Subcutaneous adipose tissue (tissue), 1 donor: Measurements from ENCODE around the gene SORL1-AS1.

ENCODE experiments used
- TF ChIP-seq, protein P1 (sequence below): fragments of 450-650 bp; IDR thresholded peaks from one replicate; pipeline ENCODE4 v1.5.1; 2016; ENCODE audit warnings: low read depth, mild to moderate bottlenecking, control low read depth, antibody characterized with exemption, moderate library complexity

The SORL1-AS1 gene

GRCh38 chr11:121439759-121440158 is 13.0 kb downstream of the SORL1-AS1 start:
- TF ChIP-seq, protein P1, sequence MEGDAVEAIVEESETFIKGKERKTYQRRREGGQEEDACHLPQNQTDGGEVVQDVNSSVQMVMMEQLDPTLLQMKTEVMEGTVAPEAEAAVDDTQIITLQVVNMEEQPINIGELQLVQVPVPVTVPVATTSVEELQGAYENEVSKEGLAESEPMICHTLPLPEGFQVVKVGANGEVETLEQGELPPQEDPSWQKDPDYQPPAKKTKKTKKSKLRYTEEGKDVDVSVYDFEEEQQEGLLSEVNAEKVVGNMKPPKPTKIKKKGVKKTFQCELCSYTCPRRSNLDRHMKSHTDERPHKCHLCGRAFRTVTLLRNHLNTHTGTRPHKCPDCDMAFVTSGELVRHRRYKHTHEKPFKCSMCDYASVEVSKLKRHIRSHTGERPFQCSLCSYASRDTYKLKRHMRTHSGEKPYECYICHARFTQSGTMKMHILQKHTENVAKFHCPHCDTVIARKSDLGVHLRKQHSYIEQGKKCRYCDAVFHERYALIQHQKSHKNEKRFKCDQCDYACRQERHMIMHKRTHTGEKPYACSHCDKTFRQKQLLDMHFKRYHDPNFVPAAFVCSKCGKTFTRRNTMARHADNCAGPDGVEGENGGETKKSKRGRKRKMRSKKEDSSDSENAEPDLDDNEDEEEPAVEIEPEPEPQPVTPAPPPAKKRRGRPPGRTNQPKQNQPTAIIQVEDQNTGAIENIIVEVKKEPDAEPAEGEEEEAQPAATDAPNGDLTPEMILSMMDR = no peak

- TF ChIP-seq, protein P1 = no peak
Observed at GRCh38 chr11:121439337-121439736, 13.4 kb downstream of the SORL1-AS1 start.

- TF ChIP-seq, protein P1 = no peak
Observed at GRCh38 chr11:121437686-121438078, 15.1 kb downstream of the SORL1-AS1 start.

DNA sequence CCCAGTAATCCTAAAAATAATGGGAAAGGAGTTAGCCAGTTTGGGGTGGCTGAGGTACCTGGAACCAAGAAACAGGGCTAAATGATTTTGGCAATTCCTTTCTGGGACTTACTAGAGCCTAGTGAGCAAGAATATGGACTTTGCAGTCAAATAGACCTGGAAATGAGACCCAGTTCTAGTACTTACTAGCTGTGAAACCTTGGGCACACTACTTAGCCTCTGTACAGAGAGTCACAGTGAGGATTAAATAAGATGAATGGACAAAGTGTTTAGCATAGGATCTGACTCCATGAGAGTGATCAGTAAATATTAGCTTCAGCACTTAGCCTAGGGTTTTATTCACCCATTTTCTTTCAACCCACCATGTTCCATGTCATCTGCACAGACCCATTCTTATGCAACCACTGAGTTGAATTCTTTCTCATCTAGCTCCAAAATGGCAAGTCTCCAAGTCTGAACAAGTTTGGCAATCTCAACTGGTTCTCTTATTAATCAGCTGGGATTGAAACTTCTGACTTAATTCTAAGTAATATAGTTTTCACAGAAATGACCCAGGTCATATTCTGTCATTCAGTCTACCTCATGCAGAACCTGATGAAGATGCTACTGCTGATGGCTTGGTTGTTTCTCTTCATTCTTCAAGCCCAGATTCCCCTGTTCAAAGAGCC is 15.6 kb downstream of the SORL1-AS1 start:
- TF ChIP-seq, protein P1 = no peak

DNA sequence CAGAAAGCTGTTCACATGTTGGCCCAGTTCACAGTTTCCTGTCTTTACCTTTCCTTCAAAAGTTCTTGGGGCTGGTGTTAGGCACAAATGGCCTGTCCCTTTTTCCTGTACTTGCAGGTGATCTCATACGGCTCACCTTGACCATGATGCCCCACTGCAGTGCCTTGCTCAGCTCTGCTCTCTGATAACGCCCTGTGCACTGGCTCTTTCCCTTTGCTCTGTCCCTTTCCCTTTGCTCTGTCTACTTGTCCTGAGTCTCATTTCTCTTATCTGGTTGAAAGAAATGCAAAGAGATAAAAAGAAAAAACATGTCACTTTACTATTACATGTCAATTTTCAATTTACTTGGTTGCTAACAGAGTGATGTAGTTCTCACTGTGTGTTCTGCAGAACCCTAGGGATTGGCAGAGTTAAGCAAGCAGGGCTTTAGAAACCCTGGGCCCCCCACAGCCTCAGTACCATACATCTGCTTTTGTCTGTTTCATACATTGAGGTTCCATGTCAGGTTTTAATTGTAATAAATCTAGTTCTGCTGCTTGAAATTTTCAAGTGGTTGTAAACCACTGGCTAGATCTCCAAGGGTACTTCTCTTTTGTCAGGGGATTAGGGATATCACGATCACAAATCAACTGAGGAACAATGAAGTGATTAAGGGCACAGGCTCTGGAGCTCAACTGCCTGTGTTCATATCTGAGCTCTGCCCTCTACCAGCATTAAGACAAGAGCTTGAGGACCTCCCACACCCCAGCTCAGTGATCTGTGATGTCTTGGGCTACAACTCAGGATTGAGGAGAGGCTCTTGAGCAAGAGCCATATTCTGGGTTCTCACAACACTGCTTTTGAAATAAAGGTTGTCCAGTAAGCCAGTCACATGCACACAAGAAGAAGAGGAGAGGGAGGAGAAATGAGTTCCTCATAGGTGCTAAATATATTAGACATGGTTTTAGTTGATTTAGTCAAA is 16.9 kb downstream of the SORL1-AS1 start:
- TF ChIP-seq, protein P1 = no peak

DNA sequence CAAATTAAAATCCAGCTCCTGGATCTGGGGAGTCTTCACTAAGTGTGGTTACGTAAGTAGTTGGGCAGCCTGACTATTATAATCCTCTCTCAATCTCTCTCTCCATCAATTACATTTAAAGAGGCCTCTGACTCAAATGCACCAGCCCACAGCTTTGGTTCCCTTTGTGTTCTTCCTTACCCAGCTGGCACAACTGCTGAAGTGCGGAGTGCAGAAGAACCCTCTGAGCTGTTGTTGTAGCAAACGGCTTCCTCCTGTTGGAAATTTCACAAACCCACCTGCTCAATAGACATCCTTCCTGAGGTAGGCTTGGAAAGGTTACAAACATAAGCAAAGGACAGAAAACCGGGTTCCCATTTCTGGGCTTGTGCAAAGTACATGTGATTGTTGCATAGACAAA is 17.6 kb downstream of the SORL1-AS1 start:
- TF ChIP-seq, protein P1 = no peak

DNA sequence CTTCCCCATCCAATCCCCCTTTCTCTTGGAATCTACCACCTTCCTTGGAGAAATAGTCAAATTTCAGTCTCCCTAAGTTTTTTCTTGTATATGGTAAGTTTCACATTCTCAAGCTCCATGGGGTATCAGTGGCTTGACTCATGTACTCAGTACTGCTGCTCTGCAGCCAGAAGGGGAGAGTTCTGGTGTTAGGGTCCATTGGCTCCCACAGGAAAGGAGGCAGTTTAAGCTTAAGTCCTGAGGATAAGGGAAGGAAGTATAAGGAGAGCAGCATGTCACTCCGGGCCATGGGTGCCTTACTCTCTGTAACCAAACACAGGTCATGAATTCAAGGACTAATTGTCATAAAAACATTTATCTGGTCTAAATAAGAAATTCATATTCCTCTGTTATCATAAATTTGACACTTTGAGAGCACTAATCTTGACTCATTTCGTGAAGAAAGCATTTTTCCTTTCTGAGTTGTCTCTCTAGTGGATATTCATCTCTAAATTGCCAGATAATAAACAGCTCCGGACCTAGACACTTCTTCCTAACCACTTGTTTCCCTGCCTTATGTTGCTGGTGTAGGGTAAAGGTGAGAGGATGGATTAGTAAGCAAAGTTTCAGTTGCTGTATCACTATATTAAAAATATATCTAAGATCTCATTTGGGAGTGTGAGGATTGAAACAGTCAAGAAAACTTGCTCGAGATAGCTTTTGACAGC is 20.8 kb downstream of the SORL1-AS1 start:
- TF ChIP-seq, protein P1 = no peak
